HG03442 (cell line): ENCODE results near the gene PGAP6.
A peak's percentile ranks its signal among the peaks of the same experiment; 100 is the strongest.
"Not testable (repeated sequence)": the region's sequence is repeated elsewhere in the genome, so short reads cannot be mapped to it uniquely, and the experiment has no call there.

ENCODE experiments used
- ATAC-seq: cut with Tn5 transposase; IDR thresholded peaks from one replicate; pipeline ENCODE4 v1.9.1; 2021; ENCODE audit warnings: mild to moderate bottlenecking, moderate library complexity; ENCODE audit not compliant: unreplicated experiment

Gene PGAP6

GRCh38 chr16:379961-380761, 1.6 kb downstream of the PGAP6 start:
- no peak for ATAC-seq

- ATAC-seq, result no peak
Observed at GRCh38 chr16:379183-379960, 2.4 kb downstream of the PGAP6 start.

- no peak for ATAC-seq
Observed at GRCh38 chr16:378821-379182, 3.0 kb downstream of the PGAP6 start.

GRCh38 chr16:378113-378820, 3.5 kb downstream of the PGAP6 start:
- ATAC-seq, result not testable (repeated sequence)

GRCh38 chr16:377419-377951, 4.3 kb downstream of the PGAP6 start:
- no peak for ATAC-seq

GRCh38 chr16:376817-377418, 4.9 kb downstream of the PGAP6 start:
- ATAC-seq, result no peak

GRCh38 chr16:375927-376816, 5.6 kb downstream of the PGAP6 start:
- no peak for ATAC-seq

- ATAC-seq, result no peak
Observed at GRCh38 chr16:375212-375611, 6.6 kb downstream of the PGAP6 start.

- no peak for ATAC-seq
Observed at GRCh38 chr16:374616-374926, 7.2 kb downstream of the PGAP6 start.

GRCh38 chr16:373848-374615, 7.7 kb downstream of the PGAP6 start:
- ATAC-seq, result no peak

- ATAC-seq, result no peak
Observed at GRCh38 chr16:373020-373598, 8.7 kb downstream of the PGAP6 start.

- no peak for ATAC-seq
Observed at GRCh38 chr16:372302-372983, 9.3 kb downstream of the PGAP6 start.

- no peak for ATAC-seq
Observed at GRCh38 chr16:371515-372301, 10.1 kb downstream of the PGAP6 start.

- no peak for ATAC-seq
Observed at GRCh38 chr16:370979-371514, 10.7 kb downstream of the PGAP6 start.

GRCh38 chr16:370443-370842, 11.3 kb downstream of the PGAP6 start, which contains the start of gene MRPL28:
MRPL28 (minus strand) TSS chr16:370538; CDS start chr16:370218, 320 bp downstream.
- ATAC-seq, result peak; percentile 87

- ATAC-seq, result no peak
Observed at GRCh38 chr16:369866-370436, 11.8 kb downstream of the PGAP6 start.

GRCh38 chr16:369275-369865, 12.4 kb downstream of the PGAP6 start:
- ATAC-seq, result no peak
